Stimulated activated CD4-positive, alpha-beta T cell treated with anti-CD3 and anti-CD28 coated beads, Interleukin-15, amount 100 ng/mL, for 48 hours (primary cell): ENCODE measurements around the gene CETN2.
"Not testable (repeated sequence)": the region's sequence is repeated elsewhere in the genome, so short reads cannot be mapped to it uniquely, and the experiment has no call there.

Experiments used
- DNase-seq, 2 donors: peaks; one replicate each; pipeline ENCODE4 v3.0.0-alpha.2; 2020; ENCODE audit warnings: low read depth in 2 of 2

CETN2 gene

GRCh38 chrX:152832520-152832919 lies 2.0 kb upstream of the CETN2 start:
- DNase-seq: no peak

- DNase-seq: no peak
These were observed 834 bp upstream of the CETN2 start for GRCh38 chrX:152831391-152831790.

DNA sequence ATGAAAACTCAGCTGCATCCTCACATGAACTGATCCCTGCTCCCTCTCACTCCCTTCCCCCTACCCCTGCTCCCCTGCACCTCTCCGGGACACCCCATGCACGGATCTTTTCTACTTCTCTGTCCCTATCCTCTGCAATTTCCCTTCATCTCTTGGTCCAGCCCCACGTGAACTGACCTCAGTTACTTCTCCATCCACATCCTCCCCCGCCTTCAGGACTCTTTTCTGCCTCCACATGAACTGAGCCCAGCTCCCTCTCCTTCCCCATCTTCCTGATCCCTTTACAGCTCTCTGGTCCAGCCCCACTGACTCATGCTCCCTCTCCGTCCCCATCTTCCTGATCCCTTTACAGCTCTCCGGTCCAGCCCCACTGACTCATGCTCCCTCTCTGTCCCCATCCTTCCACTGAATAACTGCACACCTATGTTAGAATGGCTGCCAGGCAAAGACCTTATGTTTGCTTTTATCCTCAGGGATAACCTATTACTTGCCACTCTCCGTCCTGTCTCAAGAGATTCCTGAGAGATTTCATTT lies 5.6 kb downstream of the CETN2 start:
- no peak for DNase-seq

GRCh38 chrX:152823657-152824056 lies 6.9 kb downstream of the CETN2 start:
- no peak for DNase-seq

- no peak for DNase-seq
These were observed 8.0 kb downstream of the CETN2 start for GRCh38 chrX:152822383-152823086.

DNA sequence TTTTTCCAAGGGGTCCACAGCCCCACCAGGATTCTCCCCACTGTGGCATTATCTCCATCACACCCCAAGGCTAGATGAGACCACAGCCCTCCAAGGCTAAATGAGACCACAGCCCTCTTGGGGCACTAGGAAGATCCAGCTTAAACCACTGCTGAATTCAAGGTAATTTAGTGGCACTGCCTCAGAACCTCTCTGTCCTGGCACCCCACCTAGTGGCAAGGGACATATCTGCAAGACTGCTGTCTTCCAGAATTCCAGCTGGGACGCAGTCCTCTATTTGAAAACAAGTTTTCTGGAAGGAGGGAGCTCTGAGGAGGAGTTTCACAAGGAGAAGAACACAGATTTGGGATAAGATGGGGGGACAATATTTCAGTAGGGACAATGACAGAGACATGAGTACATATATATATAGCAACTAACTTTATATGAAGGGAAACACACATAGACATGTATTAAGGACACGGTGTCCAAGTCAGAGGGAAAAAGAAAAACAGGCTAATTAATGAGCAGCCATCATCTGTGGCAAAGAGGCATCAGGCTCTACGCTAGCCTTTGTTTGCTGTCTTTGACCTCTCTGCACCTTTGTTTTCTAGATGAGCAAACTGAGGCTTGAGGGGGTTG lies 9.3 kb downstream of the CETN2 start:
- DNase-seq: no peak

DNA sequence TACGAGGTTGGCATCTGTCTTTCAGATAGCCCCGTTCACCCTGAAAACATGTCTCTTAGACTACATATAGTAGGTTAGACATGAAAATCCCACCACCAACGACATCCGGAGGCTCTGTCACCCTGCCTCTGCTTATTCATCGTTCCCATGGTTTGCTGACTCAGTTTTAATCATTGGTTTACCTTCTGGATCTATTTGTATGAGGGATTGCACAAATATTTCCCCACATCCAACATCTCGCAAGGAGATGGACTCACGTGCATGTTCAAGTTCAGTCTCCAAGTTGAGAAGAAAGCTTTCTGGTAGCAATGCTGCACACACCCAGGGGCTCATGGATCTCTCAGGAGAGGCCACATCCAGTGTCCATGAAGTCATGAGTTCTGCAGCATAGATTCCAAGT lies 10.8 kb downstream of the CETN2 start:
- DNase-seq: no peak

DNA sequence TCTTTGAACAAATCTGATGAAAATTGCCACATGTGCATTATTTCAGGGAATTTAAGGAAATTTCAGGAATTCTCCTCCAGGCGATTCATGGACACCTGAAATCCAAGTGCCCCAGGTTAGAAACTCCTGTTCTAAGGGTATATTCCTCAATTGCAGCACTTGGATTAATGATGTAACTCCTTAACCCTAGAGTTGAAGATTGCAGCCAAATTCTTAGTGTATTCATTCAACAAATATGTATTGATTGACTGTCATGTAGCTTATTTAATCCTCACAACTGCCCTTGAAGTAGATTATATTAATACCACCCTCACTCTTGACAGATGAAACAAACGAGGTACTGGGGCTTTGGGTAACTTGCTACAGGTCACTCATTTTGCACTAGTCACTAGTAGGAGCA lies 11.3 kb downstream of the CETN2 start:
- no peak for DNase-seq

GRCh38 chrX:152818356-152818755 lies 12.2 kb downstream of the CETN2 start:
- no peak for DNase-seq

- no peak for DNase-seq
These were observed 13.3 kb downstream of the CETN2 start for GRCh38 chrX:152817078-152817764.

DNA sequence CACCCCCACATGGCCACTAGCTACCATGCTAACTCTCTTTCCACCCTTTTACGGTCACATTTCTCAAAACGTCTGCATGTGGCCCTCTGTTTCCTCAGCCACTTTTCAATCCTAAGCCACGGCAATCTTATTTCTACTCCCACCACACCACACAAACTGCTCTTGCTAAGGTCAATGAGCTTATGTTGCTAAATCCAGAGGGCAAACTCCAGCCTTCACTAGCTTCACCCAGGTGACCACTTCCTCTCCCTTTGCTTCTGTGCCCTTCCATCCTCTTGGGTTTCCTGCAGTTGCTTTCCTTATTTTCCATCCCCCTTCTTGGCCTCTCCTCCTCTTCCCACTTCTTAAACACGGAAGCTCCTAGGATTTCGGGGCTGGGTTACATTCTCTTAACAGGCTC lies 16.5 kb downstream of the CETN2 start:
- DNase-seq: no peak

GRCh38 chrX:152813206-152813605 lies 17.4 kb downstream of the CETN2 start:
- DNase-seq: no peak

GRCh38 chrX:152810403-152810802 lies 20.2 kb downstream of the CETN2 start:
- DNase-seq: no peak

DNA sequence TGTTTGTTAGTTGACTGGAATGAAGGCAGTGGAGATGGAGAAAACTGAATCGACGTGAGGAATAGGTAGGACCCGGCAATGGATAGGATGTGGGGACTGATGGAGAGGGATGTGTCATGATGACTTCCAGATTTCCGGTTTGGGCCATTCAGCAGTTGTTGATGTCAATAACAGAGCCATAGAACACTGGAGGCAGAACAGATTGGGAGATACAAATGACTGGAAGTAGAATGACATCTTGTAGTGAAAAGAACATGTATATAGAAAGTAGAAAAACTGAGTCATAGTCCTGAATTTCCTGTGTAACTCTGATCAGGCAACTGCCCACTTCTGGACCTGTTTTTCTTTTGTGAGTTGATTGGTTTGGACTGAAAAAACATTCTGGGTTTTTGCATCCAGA lies 24.5 kb downstream of the CETN2 start:
- DNase-seq: no peak

GRCh38 chrX:152798945-152799344 lies 31.6 kb downstream of the CETN2 start:
- DNase-seq: no peak

- not testable (repeated sequence) for DNase-seq
These were observed 43.5 kb downstream of the CETN2 start for GRCh38 chrX:152787062-152787461.
